COR-L47 (cell line): Measurements from ENCODE around the gene NUTM2D.
"Not testable (repeated sequence)": the region's sequence is repeated elsewhere in the genome, so short reads cannot be mapped to it uniquely, and the experiment has no call there.

Source experiments
- DNase-seq: peaks from one replicate; lab custom pipeline; 2025; lab: John Stamatoyannopoulos, UW

NUTM2D gene

DNA sequence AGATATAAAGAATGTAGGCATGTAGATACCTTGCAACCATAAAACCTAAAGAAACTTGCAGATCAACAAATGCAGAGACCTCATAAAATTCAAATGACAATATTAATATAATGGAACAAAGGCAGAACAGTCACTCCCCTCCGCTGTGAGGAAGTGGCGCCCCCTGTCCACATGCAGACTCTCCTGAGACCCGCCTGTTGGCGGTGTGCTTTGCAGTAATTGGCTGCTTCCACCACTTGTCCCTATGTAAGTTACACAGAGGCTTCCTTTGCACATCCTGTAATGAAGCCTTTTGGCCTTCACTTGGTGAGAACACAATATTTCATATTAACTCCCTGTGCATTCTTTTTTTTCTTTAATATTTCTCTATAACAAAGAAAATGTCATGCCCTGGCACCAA lies 21.6 kb downstream of the NUTM2D start:
- not testable (repeated sequence) for DNase-seq

DNA sequence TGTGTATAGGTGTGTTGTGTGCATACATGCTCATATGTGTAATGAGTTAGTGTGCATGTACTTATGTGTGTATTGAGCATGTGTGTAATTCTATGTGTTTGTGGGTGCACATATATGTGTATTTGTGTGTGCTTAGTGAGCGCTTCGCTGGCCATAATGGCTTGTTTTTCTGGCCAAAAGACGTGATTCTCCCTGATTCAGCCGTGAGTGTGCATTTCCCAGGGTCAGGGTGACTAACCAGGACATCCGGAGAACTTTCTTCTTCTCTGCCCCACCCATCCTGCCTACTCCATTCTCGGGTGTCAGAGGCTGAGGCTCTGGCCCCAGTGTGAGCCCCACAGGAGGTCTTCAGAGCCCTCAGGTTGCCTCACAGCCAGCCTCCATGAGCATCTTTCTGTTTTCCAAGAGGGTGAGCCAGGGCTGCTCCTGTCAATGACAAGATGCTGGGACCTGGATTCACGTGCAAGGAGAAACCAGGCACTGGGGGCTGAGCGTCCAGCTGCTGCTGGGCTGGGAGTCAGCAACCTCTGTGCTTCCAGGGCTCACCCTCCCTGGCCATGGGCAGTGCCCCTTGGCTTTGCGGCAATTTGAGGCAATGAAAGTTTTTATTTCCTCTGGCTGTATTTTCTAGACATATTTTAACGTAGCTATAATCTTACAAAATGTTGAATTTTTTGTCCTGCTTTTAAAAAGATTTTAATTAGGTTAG lies 25.8 kb downstream of the NUTM2D start:
- DNase-seq, result not testable (repeated sequence)

DNA sequence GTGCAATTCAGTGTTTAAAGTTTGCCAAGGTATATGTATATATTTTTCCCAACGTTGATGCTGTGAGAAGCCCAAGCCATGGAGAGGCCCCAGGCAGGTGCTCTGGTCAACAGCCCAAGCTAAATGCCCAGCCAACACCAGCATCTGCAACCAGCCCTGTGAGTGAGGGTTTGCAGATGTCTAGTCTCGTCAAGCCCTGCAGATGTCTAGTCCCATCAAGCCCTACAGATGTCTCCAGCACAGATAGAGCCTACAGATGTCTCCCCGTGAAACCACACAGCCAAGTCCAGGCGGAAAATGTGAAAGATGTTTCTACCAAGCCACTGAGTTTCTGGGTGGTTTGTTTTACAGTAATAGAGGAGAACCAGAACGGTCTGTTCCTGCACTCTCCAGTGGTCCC lies 26.7 kb downstream of the NUTM2D start:
- not testable (repeated sequence) for DNase-seq

DNA sequence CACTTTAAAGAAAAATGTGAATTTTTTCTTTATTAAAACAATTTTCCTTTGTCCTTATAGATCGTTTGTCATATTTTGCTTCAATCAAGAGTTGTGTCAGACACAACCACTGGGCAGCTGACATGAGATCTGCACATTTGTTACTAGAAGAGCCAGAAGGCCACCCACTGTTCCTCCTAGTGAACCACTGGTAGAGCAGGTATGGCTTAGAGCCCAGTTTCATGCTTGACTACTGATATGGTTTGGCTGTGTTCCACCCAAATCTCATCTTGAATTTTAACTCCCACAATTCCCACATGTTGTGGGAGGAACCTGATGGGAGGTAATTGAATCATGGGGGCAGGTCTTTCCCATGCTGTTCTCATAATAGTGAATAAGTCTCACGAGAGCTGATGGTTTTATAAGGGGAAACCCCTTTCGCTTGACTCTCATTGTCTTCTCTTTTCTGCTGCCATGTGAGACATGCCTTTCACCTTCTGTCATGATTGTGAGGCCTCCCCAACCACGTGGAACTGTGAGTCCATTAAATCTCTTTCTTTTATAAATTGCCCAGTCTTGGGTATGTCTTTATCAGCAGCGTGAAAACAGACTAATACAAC lies 28.3 kb downstream of the NUTM2D start:
- DNase-seq, result not testable (repeated sequence)

DNA sequence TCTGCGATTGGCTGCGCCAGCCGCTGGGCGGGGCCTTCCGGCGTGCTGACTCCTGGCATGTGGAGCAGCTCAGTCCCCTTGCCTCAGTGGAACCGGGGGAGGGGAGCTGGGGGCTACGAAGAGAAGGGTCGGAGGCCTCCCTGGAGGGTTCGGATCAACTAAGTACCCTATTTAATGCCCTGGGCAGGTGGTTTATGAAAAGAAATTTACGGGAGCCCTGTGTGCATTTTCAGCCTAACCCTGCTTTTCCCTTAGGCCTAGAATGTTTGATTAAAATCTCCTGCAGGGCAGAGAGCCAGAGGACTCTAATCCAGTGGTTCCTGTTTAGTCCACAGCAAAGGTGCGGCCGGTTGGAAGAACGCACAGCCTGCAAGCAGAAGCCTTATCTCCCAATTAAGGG lies 33.8 kb downstream of the NUTM2D start:
- DNase-seq, result not testable (repeated sequence)

DNA sequence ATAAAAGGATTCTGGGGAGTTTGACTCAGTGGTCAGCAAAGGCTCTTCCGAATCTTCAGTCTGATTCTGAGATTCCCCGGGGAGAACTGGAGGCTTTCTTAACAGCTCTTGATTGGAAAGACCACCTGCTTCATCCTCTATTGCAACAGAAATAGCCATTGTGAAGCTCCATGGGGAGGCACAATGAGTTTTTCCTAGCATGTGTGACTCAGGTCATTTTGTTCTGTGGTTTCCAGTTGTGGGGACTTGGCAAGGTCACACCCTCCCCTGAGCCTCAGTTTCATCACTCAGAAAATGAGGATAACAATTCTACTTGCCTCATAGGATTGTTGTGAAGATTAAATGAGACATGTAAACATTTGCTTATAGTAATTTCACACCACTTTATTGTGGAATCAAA lies 38.7 kb downstream of the NUTM2D start:
- DNase-seq, result not testable (repeated sequence)

DNA sequence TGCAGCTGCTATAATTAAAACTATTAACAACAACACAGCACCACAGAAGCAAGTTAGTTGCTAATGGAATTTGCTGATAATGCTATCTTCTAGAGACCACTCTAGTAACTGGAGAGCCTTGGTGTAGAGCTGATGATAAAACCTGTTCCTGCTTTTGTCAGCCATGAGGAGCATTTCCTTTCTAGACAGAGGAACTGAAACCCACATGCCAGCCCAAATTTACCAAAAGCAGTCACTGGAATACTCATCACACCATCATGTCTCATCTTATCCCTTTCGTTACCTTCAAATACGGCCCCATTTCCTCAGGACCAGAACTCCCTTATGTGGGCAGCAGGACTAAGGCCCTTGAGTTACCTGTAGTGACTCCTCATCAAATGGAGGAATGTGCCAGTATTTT lies 40.9 kb downstream of the NUTM2D start:
- DNase-seq, result not testable (repeated sequence)

DNA sequence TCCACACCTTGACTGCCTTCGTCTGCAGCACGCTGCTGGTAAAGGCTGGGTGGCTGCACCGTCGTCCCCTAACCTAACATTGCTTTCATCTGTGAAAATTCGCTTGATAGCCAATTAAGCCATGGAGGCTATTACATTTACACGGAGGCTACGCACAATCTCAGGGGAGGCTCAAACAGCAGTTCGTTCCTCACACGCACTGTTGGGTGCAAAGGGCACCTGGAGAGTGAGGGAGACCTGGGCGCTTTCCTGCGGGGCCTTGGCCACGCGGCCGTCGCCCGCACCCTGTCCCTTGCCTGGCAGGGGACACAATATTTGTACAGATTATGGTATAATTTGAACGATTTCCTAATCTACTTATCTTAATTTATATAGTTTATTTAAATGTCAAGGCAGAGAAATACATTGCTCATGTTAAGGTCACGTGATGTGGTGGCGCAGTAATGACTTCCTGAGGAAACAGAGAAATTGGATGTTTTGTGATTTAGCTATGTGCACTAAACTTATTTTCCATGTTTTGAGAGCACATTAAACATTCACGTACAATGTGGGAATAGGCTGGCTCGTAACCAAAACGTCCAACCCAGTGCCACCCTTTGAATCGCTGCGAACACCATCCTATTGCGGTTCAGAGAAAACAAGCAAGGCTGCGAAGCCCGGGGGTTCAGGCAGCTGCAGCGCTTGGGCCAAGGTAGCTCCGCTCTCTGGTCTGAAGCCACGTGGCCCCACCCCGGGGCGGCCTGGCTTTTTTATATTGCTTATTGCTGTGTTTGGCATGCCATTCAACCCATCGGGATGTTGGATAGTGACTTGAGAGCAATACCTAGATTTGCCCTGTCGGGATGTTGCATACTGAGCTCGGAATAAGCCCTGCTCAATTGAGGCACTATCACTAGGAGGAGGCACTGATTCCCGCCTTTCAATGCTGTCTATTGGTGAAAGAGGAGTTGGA lies 50.2 kb downstream of the NUTM2D start:
- DNase-seq, result not testable (repeated sequence)

DNA sequence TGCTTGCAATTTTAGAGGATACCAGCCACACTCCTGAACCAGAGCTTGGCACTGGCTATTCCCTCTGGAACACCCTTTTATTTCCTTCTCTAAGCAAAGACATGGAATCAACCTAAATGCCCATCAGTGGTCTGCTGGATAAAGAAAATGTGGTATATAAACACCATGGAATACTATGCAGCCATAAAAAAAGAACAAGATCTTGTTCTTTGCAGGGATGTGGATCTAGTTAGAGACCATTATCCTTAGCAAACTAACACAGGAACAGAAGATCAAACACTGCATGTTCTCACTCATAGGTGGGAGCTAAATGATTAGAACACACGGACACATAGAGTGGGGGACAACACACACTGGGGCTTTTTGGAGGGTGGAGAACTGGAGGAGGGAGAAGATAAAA lies 56.4 kb downstream of the NUTM2D start:
- DNase-seq, result not testable (repeated sequence)
